ENCODE results near the gene CAPZB.

- TF ChIP-seq CTCF (conservative IDR thresholded peaks at IDR 0.05 in 1 of 2, IDR thresholded peaks at IDR 0.05 in 1 of 2; ENCODE audit: extremely low read depth in 1 of 2, insufficient read depth in 1 of 2, low read depth in 1 of 2, low read length in 2 of 2) (no peak), EZH2 (IDR thresholded peaks at IDR 0.05; ENCODE audit: borderline replicate concordance, low read length) (no peak)
These were observed 112.7 kb downstream of the CAPZB start for GRCh38 chr1:19372602-19373001.

Measured in mammary epithelial cell (primary cell).